ENCODE results near the gene RNU1-1.
"Not testable (repeated sequence)": the region's sequence is repeated elsewhere in the genome, so short reads cannot be mapped to it uniquely, and the experiment has no call there.

DNA sequence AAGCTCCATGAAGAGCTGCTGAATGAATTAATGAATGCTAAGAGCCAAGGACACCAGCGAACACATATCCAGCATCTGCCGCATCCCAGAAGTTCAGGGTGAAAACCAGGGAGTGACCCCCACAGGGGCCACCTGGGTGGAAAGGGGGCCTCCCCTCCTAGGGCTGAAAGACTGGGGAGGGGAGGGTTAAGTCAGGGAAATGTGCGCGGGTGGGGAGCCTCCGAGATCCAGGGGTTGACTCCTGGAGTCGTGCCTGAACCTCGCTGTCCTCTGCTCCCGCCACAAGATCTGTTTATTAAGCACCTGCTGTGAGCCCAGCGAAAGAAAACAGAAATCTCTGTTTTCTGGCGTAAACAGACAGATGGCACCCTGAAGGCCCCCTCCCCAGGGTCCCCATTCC is 16.0 kb downstream of the RNU1-1 start:
- not testable (repeated sequence) for TF ChIP-seq CTCF, POLR2A (IDR thresholded peaks at IDR 0.05)

Measured in esophagus squamous epithelium (tissue), 4 donors.